ENCODE data around the gene ATP2B2.

ATP2B2 gene

DNA sequence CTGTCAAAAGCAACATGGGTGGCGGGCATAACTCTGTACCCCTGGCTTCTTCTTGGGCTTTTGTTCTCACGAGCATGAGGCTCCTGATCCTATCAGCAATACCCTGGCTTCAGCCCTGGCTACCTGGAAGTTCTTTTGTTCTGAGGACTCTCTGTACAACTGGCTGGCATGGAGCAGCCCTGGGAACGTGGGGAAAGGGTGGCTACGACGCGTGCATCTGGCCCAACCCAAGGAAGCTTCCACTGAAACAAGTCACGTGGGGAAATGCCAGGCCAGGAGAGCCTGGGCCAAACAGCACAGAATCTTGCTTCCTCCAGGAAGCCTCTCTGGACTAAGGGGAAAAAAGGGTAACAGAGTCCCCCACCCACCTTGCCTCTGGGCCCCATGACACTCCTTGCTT, 22.7 kb upstream of the ATP2B2 start:
- TF ChIP-seq, protein P1, sequence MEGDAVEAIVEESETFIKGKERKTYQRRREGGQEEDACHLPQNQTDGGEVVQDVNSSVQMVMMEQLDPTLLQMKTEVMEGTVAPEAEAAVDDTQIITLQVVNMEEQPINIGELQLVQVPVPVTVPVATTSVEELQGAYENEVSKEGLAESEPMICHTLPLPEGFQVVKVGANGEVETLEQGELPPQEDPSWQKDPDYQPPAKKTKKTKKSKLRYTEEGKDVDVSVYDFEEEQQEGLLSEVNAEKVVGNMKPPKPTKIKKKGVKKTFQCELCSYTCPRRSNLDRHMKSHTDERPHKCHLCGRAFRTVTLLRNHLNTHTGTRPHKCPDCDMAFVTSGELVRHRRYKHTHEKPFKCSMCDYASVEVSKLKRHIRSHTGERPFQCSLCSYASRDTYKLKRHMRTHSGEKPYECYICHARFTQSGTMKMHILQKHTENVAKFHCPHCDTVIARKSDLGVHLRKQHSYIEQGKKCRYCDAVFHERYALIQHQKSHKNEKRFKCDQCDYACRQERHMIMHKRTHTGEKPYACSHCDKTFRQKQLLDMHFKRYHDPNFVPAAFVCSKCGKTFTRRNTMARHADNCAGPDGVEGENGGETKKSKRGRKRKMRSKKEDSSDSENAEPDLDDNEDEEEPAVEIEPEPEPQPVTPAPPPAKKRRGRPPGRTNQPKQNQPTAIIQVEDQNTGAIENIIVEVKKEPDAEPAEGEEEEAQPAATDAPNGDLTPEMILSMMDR (conservative IDR thresholded peaks at IDR 0.05; ENCODE audit: low read length): no peak
- no peak for TF ChIP-seq EZH2phosphoT487 (IDR thresholded peaks at IDR 0.05; ENCODE audit: borderline replicate concordance)
- Histone ChIP-seq H3F3A (ENCODE audit: low read depth) (no peaks in the 10 kb centered on the region), H4K20me1 (ENCODE audit: insufficient read depth, low read length, poor library complexity, severe bottlenecking) (no peaks in the 10 kb centered on the region), H3K4me3 (ENCODE audit: low read length, poor library complexity, severe bottlenecking) (no peak overlapping the region), H2AFZ (ENCODE audit: low read length) (no peak overlapping the region), H3K36me3 (ENCODE audit: insufficient read depth, low read length) (no peaks in the 10 kb centered on the region), H3K9me3 (ENCODE audit: insufficient read depth, low read depth, low read length) (no peaks in the 10 kb centered on the region), H3K9ac (ENCODE audit: low read depth, low read length, poor library complexity, severe bottlenecking) (no peak overlapping the region), H3K9me2 (replicated peaks; ENCODE audit: low read depth, low read length) (no peaks in the 10 kb centered on the region), H3K4me1 (ENCODE audit: insufficient read depth, low read length, poor library complexity, severe bottlenecking) (no peaks in the 10 kb centered on the region), H3K4me2 (ENCODE audit: low read depth, low read length, poor library complexity, severe bottlenecking) (no peak overlapping the region), H3K79me2 (ENCODE audit: insufficient read depth, low read length) (no peaks in the 10 kb centered on the region), H3K27me3 (ENCODE audit: insufficient read depth, low read length, poor library complexity, severe bottlenecking) (no peaks in the 10 kb centered on the region)

DNA sequence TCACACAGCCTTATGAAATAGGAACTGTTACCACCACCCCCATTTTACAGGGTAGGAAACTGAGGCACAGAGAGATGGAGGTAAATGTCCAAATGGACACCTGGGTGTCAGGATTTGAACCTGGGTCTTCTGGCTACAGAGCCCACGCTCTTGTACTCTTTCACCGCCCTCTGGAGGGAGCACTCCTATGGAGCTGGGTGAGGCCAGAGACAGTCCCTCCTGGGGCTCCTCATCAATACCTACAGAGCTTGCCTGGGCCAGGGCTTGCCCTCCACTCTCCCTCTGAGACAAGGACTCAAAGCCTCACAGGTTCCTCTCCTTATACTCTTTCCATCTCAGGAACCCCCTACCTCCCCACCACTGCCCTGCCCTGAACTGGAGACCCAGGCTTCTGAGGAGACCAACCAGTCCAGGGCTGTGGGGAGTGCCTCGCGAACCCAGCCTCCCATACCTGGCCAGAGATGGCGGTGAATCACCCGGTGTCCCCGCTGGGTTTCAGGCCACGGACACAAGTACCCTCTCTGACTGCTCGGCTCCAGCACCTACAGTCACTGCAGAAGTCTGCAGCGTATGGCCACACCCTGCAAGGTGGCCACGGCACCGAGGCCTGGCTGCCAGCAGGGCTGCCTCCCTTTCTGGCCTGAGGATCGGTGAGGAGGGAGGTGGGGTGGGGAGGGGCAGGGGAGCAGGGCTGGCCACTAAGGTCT, 22.1 kb upstream of the ATP2B2 start:
- no peaks in the 10 kb centered on the region for H4K20me1 ChIP-seq (ENCODE audit: insufficient read depth, low read length, poor library complexity, severe bottlenecking)
- no peaks in the 10 kb centered on the region for H3K79me2 ChIP-seq (ENCODE audit: insufficient read depth, low read length)
- no peaks in the 10 kb centered on the region for H3F3A ChIP-seq (ENCODE audit: low read depth)
- H3K9me3 ChIP-seq (ENCODE audit: insufficient read depth, low read depth, low read length): no peaks in the 10 kb centered on the region
- H3K9ac ChIP-seq (ENCODE audit: low read depth, low read length, poor library complexity, severe bottlenecking): no peak overlapping the region
- no peaks in the 10 kb centered on the region for H3K27me3 ChIP-seq (ENCODE audit: insufficient read depth, low read length, poor library complexity, severe bottlenecking)
- no peaks in the 10 kb centered on the region for H3K36me3 ChIP-seq (ENCODE audit: insufficient read depth, low read length)
- no peak overlapping the region for H3K4me2 ChIP-seq (ENCODE audit: low read depth, low read length, poor library complexity, severe bottlenecking)
- H3K4me1 ChIP-seq (ENCODE audit: insufficient read depth, low read length, poor library complexity, severe bottlenecking): no peaks in the 10 kb centered on the region
- no peak overlapping the region for H3K4me3 ChIP-seq (ENCODE audit: low read length, poor library complexity, severe bottlenecking)
- TF ChIP-seq, protein P1 (conservative IDR thresholded peaks at IDR 0.05; ENCODE audit: low read length): no peak
- H3K9me2 ChIP-seq (replicated peaks; ENCODE audit: low read depth, low read length): no peaks in the 10 kb centered on the region
- H2AFZ ChIP-seq (ENCODE audit: low read length): no peak overlapping the region

DNA sequence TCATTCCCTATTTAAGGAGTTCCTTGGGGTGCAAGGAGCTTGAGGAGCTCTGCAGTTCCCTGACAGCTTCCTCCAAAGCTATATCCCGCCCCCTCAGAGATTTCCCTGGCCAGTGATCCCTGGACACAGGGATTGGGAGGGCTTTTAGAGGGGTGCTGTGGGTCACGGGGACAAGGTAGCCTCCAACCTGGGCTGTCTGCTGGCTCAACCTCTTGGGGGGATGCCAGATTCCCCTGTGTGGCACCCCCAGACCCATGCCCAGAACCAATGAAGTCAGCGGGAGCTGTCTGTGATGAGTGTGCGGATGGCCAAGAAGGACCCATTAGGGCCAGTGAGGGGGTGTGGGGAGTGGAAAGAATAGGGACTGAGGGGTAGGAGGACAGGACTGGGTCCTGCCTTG, 21.0 kb upstream of the ATP2B2 start:
- Histone ChIP-seq H3F3A (ENCODE audit: low read depth) (no peaks in the 10 kb centered on the region), H3K36me3 (ENCODE audit: insufficient read depth, low read length) (no peaks in the 10 kb centered on the region), H2AFZ (ENCODE audit: low read length) (no peak overlapping the region), H3K4me1 (ENCODE audit: insufficient read depth, low read length, poor library complexity, severe bottlenecking) (no peaks in the 10 kb centered on the region), H3K4me3 (ENCODE audit: low read length, poor library complexity, severe bottlenecking) (no peak overlapping the region), H3K4me2 (ENCODE audit: low read depth, low read length, poor library complexity, severe bottlenecking) (no peak overlapping the region), H3K9me2 (replicated peaks; ENCODE audit: low read depth, low read length) (no peaks in the 10 kb centered on the region), H4K20me1 (ENCODE audit: insufficient read depth, low read length, poor library complexity, severe bottlenecking) (no peaks in the 10 kb centered on the region), H3K27me3 (ENCODE audit: insufficient read depth, low read length, poor library complexity, severe bottlenecking) (no peaks in the 10 kb centered on the region), H3K9me3 (ENCODE audit: insufficient read depth, low read depth, low read length) (no peaks in the 10 kb centered on the region), H3K9ac (ENCODE audit: low read depth, low read length, poor library complexity, severe bottlenecking) (no peak overlapping the region), H3K79me2 (ENCODE audit: insufficient read depth, low read length) (no peaks in the 10 kb centered on the region)
- TF ChIP-seq EZH2phosphoT487 (IDR thresholded peaks at IDR 0.05; ENCODE audit: borderline replicate concordance): no peak
- TF ChIP-seq, protein P1 (conservative IDR thresholded peaks at IDR 0.05; ENCODE audit: low read length): no peak

Measured in Loucy (cell line).